Stimulated activated naive CD4-positive, alpha-beta T cell treated with Interleukin-2 at 50 U/mL for 16 hours (primary cell): ENCODE data around the gene APRT.
"Not testable (repeated sequence)": the region's sequence is repeated elsewhere in the genome, so short reads cannot be mapped to it uniquely, and the experiment has no call there.

Experiments
- DNase-seq: peaks from one replicate; lab custom pipeline; 2025; lab: John Stamatoyannopoulos, UW

APRT gene

DNA sequence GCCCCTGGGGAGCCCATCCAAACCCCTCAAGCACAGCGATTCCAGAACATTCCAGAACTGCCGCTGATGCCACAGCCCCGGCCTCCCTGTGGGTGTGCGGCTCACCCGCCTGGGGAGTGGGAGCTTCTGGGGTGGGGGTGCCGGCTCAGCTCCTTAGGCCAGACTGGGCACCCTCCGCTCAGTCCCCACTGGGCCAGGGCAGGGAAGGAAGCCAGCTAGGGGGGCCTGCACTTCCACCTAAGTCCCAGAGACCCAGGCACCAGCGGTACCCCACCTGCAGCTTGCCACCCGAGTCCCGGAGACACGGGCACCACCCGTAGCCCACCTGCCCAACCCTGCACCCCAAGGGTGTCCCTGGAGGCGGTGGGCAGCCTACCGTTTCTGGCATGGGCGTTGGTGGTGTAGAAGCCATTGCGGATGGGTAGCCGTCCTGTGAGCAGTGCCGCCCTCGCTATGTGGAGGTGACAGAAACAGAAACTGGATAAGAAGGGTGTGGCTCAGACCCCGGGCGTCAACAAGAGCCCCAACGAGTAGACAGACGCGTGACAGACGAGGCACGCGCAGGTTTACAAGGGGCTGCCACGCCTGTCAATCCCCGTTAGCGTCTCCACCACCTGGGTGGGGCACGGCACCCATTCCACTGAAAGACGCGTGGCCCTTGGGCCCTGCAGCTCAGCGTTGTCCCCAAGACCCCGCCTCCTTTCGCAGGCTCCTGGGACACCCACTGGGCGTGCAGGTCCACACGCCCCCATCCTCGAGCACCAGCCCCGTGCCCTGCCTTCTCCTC, 30.0 kb upstream of the APRT start:
- no peak for DNase-seq

DNA sequence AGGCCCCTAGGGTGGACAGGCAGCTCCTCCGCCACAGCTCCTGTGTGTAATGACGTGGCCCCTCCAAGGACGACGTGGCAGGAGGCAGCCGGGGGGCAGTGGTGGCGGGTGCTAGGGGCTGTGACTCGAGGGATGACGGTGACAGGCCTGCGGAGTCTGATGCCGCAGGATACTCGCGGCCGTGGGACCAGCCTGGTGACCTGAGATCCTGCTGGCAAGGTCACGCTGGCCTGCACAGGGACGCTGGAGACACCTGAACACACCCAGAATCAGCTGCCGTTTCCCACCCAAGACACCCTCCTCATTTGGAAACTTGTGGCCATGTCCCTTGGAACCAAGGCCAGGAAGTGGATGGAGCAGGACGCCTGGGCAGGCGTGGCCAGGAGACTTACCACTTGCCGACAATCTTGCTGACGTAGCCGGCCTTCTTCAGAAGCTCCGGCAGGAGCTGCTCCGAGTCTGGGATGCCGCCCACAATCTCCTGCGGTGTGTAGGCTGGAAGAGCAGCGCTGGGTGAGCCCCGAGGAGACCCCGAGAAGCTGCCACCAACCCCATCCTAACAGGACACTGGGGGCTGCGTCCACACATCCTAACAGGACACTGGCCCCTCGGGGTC, 29.0 kb upstream of the APRT start:
- DNase-seq: no peak

DNA sequence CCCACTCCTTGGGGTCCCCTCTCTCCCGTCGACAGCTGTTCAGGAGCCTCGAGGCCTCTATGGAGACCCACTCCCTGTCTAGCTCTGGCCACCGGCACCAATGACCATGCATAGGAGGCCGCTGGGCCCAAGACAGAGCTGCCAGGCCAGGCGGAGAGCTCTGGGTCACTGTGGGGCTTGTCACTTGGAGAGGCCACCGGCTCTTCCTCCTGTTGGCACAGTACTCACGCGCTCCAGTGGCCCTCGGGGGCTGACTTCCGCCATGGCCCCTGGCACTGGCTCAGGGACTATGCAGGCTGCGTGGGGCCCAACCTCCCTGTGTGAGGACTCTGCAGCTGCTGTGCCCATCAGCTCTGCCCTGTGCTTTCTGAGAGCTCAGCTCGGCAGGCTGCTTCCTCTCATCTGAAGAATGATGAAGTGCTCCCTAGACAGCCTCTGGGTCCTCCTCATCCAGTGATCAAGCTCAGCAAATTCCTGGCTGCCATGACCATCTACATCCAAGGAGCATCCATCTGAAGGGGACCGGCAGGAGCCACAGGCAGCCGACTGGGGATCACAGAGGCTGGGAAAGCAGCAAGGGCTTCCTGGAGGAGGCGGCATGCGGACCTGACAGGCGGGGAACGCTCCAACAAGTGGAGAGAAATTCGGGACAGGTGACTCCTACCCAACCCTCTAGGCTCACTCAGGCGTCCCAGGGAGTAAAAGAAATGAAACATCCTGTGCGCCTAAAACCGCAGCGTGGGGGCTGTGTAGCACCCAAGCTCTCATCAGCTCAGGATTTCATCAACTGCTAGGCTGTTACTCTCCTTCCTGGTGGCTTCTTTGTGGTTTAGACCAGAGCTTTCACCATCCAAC, 28.2 kb upstream of the APRT start:
- DNase-seq: no peak

DNA sequence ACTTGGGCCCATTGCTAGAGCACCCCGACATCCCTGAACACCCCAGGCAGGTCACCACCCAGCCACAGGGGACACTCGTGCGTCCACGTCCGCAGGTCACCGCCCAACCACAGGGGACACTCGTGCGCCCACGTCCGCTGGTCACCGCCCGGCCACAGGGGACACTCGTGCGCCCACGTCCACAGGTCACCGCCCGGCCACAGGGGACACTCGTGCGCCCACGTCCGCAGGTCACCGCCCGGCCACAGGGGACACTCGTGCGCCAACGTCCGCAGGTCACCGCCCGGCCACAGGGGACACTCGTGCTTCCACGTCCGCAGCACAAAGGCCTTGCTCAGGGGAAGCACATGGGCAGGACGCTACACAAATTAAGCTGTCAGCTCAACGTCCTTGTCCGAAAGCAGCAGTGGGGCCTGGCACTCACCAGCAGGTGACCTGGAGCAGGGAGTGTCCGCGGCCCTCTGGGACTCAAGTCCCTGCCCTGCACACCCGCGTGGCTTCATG, 27.4 kb upstream of the APRT start:
- no peak for DNase-seq

DNA sequence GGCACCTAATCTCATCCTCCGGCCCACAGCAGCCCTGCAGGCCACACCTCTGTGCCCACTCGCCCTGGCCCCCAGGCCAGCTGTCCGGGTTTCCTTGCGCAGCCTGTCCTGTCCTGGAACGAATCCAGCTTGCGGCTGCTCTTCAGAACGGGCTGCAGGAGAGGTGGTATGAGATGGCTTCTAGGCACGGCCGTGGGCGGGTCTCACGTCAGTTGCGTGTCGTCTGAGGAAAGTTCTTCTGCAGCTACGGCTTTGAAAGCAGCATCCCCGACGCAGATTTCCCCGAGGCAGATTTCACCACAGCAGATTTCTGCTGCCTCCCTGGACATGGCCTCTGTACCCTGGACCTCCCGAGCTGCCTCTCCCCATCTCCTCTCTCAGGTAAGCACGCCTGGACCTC, 26.8 kb upstream of the APRT start:
- no peak for DNase-seq

DNA sequence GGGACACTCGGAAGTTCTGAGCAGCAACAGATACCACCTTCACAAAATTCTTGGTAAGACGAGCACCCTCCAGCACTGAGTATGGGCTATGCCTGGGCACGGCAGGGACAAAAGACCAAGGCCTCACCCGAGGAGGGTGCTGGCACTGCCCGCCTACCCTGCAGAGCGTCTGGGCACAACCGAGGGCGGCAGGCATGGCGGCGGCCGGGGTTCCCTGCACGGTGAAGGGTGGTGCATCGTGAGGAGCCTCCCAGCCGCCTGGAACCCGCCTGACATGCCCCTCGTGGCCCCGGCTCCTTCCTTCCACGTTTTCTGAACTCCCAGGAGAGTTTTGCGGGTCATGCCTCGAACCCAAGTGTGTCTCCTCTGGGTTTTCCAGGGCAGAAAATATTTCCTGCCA, 26.1 kb upstream of the APRT start:
- no peak for DNase-seq

DNA sequence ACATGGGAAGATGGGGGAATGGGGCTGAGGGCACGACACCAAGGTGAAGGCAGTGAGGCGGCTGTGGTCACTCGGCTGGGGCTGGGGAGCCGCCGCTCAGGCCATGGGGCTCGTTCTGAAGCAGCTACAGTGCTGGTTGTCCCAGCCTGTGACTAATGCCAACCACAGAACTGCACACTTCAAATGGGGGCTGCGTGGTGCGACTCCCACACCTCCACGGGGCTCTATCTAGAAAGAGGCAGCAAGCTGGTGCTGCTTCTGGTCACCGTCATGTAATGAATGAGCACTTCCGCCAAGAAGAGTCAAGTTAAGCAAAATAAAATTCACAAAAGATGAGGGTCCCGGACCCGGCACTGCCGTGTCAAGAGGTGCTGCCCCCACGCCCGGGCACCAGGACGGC, 25.1 kb upstream of the APRT start:
- no peak for DNase-seq

DNA sequence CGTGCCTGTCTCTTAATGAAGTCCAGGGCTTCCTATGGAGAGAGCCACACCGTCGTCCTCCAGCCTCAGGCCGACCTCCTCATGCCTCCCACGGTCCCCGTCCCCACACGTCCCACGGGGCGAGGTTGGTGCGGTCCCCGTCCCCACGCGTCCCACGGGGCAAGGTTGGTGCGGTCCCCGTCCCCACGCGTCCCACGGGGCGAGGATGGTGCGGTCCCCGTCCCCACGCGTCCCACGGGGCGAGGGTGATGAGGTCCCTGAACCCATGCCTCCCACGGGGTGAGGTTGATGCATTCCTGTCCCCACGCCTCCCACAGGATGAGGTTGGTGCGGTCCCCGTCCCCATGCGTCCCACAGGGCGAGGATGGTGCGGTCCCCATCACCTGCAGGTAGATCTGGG, 24.1 kb upstream of the APRT start:
- DNase-seq: no peak

DNA sequence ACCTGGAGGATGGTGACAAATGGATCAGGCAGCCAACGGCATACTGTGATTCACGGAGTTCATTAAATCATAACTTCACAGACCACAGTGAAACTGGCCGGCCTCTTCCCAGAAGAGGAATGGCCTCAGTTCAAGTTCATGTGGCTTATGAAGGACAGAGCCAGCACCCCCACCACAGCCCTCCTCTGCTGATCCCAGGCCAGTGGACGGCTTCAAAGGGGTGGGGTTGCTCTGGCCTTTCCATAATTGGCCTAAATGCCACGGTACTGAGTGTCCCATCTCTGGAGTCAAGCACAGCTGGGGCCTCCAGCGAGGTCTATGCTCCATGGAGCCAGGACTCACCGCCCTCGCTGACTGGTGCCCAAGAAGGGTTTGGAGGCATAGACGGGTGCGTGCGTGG, 23.7 kb upstream of the APRT start:
- no peak for DNase-seq

DNA sequence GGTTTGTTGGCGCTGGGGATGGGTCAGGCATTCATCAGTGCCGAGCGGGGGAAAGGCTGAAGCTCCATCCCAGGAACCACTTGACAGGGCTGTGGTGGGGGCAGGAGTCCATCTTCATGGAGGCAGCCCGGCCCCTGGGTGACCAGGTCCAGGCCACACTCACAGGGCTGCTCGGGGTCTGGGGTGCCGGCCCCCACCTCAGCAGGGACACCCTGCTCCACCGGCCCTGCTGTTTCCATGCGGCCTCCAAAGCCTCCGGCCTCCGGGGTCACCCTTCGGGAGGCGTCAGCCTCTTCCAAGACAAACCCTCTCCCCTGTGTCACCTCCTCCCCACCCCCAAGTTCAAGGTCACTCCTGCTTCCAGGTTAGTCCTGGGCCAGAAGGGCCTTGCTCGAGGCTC, 22.9 kb upstream of the APRT start:
- DNase-seq: no peak

DNA sequence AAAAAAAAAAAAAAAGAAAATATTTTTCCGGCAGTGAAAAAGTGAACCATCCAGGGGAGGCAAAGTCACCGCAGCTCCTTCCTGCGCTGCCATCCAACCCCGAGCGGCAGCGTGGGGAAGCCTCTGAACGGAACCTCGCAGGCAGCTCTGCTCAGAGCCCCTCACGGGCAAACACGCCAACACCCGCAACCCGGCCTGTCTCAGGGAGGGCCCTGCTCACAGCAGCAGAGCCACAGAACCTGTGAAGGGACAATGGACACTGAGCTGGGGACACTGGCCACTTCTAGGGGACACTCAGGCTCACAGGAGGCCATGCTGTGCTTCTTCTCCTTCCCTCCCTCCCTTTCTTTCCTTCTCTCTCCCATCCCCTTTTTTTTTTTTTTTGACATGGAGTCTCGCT, 21.4 kb upstream of the APRT start:
- DNase-seq: no peak

DNA sequence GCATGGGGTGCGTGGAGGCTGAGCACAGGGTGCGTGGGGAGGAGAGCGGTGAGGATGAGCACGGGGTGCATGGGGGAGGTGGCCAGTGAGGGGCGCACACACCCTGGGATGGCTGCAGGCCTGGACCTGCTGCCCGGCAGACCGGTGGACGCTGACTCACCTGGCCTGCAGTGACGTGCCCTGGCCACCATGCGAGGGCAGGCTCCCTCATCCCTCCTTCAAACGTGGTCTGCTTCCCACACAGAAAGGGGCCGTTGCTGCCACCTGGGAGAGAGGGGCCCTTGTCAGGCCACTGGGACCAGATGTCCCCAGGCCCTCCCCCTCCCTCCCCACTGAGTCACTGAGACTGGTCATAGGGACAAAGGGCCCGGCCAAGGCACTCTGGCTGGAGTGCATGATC, 20.1 kb upstream of the APRT start:
- DNase-seq: no peak

DNA sequence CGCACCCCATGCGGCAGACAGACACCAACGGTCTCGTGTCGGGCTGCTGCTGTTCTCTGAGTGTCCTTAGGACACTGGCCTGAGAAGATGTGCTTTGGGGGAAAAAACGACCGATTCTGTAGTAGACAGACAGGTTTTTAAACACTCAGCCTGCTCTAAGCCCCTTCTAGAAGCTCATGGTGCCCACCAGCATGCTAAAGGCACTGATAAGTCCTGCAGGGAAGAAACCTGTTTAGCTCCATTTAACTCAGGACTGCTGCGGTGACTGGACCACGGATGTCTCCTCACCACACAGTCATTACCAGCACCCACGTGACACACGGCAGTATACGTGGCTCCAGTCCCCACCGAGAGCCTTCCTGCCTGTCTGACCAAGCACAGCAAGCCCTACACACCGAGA, 19.1 kb upstream of the APRT start:
- DNase-seq: no peak

DNA sequence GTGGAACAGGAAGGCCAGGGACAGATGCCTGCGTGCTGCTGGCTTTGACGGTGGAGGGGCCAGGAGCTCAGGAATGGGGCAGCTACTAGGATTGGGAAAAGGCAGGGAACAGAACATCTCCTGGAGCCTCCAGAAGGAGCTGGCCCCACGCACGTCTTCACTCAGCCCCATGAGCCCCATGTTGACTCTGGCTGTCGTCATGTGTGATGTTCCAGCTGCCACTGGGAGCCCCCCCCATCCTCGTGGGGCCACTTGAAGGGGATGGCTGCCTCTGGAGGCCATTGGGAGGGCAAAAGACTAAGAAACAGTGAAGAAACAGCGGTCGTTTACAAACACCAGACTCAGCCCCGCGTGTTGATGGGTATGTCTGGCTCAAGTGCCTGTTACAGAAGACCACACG, 18.5 kb upstream of the APRT start:
- no peak for DNase-seq

DNA sequence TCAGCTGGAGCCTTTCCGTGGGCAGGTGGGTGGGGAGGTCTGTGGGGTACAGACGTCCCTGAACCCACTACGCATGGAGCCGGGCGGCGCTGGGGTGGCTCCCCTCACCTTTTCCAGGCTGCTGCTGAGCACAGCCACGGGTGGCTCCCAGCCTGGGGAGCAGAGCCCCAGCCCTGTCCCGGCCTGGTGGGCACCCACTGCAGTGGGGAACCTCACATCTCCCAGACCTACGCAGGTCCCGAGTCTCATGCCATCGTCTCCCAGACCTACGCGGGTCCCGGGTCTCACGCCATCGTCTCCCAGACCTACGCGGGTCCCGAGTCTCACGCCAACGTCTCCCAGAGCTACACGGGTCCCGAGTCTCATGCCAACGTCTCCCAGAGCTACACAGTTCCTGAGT, 17.0 kb upstream of the APRT start:
- no peak for DNase-seq

DNA sequence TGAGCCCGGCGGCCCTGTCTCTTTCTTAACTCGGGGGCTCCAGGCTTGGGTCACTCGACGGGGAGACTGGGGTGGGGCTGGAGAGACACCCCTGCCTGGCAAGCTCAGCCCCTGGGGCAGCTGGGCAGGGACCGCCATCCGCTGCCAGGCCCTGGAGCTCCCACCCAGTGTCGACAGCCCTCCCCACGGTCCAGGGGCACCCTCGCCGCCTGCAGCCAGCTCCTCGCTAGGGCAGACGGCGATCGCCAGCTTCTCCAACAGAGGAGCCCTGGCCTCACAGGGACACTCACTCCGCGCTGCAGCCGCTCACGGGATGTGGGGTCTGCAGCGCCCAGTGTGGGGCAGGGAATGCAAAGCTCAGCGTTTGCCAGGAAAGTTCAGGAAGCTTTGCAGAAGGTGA, 16.0 kb upstream of the APRT start:
- DNase-seq: no peak

DNA sequence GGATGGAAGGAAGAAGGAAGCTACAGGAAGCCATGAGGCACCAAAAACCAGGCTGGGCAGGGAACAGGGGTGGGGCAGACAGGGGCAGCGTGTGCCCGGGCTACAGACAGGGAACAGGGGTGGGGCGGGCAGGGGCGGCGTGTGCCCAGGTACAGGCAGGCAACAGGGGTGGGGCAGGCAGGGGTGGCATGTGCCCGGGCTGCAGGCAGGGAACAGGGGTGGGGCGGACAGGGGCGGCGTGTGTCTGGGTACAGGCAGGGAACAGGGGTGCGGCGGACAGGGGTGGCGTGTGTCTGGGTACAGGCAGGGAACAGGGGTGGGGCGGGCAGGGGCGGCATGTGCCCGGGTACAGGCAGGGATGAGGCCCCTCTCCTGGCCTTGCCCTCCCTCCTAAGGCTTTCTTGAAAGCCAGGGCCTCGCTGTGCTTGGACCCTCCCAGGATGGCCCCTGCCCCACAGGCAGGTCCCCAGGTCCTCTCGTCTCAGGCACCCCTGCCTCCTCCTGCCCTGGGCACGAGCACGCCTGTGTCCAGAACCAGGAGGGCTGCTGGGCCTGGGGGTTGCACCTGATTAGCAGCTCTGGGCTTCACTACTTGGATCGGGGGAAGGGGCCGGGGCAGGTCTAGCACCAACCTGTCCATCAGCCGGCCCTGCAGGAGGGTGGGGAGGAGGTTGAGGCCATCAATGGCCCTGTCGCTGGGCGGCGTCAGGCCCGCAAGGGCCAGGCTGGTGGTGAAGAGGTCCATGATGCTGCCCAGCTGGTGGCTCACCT, 14.5 kb upstream of the APRT start:
- no peak for DNase-seq

DNA sequence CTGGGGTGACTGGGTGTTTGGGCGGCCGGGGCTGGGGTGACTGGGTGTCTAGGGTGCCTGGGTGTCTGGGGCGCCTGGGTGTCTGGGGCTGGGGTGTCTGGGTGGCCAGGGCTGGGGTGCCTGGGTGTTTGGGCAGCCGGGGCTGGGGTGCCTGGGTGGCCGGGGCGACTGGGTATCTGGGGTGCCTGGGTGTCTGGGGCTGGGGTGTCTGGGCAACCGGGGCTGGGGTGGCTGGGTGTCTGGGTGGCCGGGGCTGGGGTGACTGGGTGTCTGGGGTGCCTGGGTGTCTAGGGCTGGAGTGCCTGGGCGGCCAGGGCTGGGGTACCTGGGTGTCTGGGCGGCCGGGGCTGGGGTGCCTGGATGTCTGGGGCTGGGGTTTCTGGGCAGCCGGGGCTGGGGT, 13.4 kb upstream of the APRT start:
- DNase-seq: no peak

DNA sequence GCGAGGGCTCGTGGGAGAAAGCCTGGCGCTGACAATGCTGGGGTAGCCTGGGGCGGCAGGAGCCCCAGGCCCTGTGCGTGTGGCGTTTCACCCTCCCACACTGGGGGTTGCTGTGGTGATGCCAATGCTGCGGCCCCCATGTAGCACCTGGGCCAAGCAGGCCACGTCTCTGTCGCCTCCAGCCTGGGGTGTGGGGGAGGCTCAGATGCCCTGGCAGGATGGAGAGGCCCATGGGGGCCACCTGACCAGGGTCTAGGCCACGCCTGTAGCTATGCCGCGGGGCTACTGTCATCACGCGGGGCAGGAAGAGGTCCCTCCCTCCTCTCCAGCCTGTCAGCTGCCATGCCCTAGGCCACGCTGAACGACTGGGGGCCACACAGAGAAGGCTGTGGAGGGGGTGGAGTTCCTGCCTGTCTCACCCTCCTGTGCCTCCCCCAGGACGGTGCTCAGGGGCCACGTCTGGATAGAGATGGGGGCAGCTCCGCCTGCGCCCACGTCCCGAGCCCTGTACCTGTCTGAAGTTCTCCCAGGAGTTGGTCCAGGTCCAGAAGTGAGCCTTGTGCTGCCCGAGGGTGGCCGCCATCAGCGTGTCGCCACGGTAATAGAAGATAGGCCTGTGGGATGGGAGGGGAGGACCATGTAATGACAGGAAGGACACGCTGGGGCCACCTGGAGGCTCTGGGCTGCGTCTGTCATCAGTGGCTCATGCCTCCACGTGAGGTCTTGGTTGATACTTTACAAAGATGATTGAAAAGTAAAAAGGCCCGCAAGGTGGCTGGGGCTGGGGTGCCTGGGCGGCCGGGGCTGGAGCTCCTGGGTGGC, 12.7 kb upstream of the APRT start:
- no peak for DNase-seq

DNA sequence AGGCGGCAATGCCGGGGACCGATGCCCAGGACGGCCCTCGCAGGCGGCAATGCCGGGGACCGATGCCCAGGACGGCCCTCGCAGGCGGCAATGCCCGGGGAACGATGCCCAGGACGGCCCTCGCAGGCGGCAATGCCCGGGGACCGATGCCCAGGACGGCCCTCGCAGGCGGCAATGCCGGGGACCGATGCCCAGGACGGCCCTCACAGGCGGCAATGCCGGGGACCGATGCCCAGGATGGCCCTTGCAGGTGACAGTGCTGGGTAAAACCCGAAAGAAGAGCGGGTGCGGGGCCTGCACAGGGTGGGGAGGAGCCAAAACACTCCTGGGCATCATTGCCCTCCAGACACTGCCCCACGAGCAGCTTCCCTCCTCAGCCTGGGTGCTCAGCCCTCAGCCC, 11.9 kb upstream of the APRT start:
- DNase-seq: not testable (repeated sequence)
